ENCODE data around the gene TRDMT1. TPM values are rescaled to one million over a fixed set of nuclear protein-coding genes. Genes with fewer than 3 reads are reported as not detected.
"Not testable (repeated sequence)": the region's sequence is repeated elsewhere in the genome, so short reads cannot be mapped to it uniquely, and the experiment has no call there.

TRDMT1 gene
- polyA plus RNA-seq, 1 donor = 6.2 TPM

- H3K4me1 ChIP-seq (ENCODE audit: control insufficient read depth, insufficient read depth, low read length) = peaks cover 36% of the 10 kb centered on the region
- 100% methylated on average over 1 of the region's 2 CpGs for WGBS (ENCODE audit: insufficient coverage, low lambda C conversion rate)
Observed at GRCh38 chr10:17122052-17122451, 79.4 kb downstream of the TRDMT1 start.

DNA sequence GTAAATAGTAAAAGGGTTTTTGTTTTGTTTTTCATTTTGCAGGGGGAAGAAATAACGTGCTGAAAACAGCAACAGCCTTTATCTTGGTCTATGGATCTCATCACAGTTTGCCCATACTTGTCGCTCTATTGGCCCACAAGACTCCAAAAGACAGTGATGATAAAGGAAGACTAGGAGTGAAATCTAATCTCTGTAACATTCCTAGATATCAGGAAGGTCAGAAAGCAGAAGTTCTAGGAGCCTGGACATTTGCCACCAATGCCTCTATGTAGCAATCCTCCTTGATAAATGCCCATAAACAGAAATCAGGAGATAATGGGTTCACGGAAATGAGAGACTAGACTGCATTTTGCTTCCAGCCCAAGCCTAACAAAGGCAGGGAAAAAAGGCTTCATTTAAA is 80.8 kb downstream of the TRDMT1 start:
- 8% methylated on average over 2 of the region's 3 CpGs for WGBS (ENCODE audit: insufficient coverage, low lambda C conversion rate)
- Histone ChIP-seq H3K36me3 (ENCODE audit: control insufficient read depth, insufficient read depth, low read length) (peaks cover 8% of the 10 kb centered on the region), H3K4me3 (ENCODE audit: low read length) (no peak overlapping the region), H3K9me3 (ENCODE audit: control insufficient read depth, low read depth, low read length) (no peaks in the 10 kb centered on the region), H3K27me3 (ENCODE audit: control insufficient read depth, insufficient read depth, low read length) (no peaks in the 10 kb centered on the region), H3K27ac (ENCODE audit: low read length) (peak overlapping the region; percentile 34), H3K4me1 (ENCODE audit: control insufficient read depth, insufficient read depth, low read length) (peaks cover 41% of the 10 kb centered on the region)
- DNase-seq = peak in 1 of 2 donors; percentile 57

More at GRCh38 chr10:17122052-17122451, 79.4 kb downstream of the TRDMT1 start:
- no peaks in the 10 kb centered on the region for H3K9me3 ChIP-seq (ENCODE audit: control insufficient read depth, low read depth, low read length)
- no peak overlapping the region for H3K4me3 ChIP-seq (ENCODE audit: low read length)
- no peak for DNase-seq
- no peaks in the 10 kb centered on the region for H3K27me3 ChIP-seq (ENCODE audit: control insufficient read depth, insufficient read depth, low read length)
- peak overlapping the region; percentile 64 for H3K27ac ChIP-seq (ENCODE audit: low read length)
- H3K36me3 ChIP-seq (ENCODE audit: control insufficient read depth, insufficient read depth, low read length) = peaks cover 11% of the 10 kb centered on the region

DNA sequence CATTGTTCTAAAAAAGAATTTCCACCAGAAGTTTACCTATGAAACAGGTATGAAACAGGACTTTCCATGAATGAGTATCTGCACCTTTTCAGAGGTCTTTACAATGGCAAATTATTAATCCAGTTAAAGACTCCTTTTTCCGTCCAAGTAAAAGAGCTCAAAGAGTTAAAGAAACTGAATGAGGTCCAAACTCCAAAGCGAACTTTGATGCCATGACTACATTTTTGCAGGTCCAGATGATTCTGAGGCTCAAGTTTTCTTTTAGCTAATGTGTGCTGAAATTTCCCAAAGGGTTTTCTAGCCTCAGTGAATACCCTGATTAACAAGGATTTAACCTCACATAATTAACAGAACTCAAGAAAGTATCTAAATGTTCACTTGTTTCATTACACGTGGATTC is 81.6 kb downstream of the TRDMT1 start:
- DNase-seq = peak in 1 of 2 donors; percentile 48
- WGBS (ENCODE audit: insufficient coverage, low lambda C conversion rate) = 50% methylated on average over 1 of the region's 3 CpGs
- H3K27me3 ChIP-seq (ENCODE audit: control insufficient read depth, insufficient read depth, low read length) = no peaks in the 10 kb centered on the region
- H3K4me1 ChIP-seq (ENCODE audit: control insufficient read depth, insufficient read depth, low read length) = peaks cover 45% of the 10 kb centered on the region
- peaks cover 3% of the 10 kb centered on the region for H3K36me3 ChIP-seq (ENCODE audit: control insufficient read depth, insufficient read depth, low read length)
- H3K9me3 ChIP-seq (ENCODE audit: control insufficient read depth, low read depth, low read length) = no peaks in the 10 kb centered on the region
- no peak overlapping the region for H3K4me3 ChIP-seq (ENCODE audit: low read length)
- H3K27ac ChIP-seq (ENCODE audit: low read length) = peak overlapping the region; percentile 34

GRCh38 chr10:17116193-17116592 is 85.3 kb downstream of the TRDMT1 start:
- H3K4me1 ChIP-seq (ENCODE audit: control insufficient read depth, insufficient read depth, low read length) = peaks cover 33% of the 10 kb centered on the region
- WGBS (ENCODE audit: insufficient coverage, low lambda C conversion rate) = 83% methylated on average over 1 of the region's 5 CpGs
- H3K4me3 ChIP-seq (ENCODE audit: low read length) = no peak overlapping the region
- H3K36me3 ChIP-seq (ENCODE audit: control insufficient read depth, insufficient read depth, low read length) = peaks cover 12% of the 10 kb centered on the region
- H3K27me3 ChIP-seq (ENCODE audit: control insufficient read depth, insufficient read depth, low read length) = no peaks in the 10 kb centered on the region
- peak overlapping the region; percentile 73 for H3K27ac ChIP-seq (ENCODE audit: low read length)
- DNase-seq = no peak
- H3K9me3 ChIP-seq (ENCODE audit: control insufficient read depth, low read depth, low read length) = no peaks in the 10 kb centered on the region

DNA sequence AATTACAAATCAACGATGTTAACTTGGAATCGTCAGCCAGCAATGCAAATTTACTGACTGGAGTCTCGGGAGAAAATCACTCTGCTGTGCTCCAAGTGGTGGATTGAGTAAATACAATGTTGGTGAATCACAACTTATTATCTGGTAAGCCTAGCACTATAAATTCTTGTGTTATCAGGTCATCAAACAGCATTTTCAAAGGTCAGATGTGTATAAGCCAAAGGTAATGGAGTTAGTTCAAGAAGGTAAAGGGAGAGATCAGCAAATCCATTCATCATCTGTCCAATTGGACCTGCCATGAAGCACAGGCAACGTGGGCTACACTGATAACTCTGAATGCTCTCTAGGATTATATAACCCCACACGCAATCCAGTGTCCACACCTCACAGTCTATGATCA is 85.8 kb downstream of the TRDMT1 start:
- Histone ChIP-seq H3K9me3 (ENCODE audit: control insufficient read depth, low read depth, low read length) (no peaks in the 10 kb centered on the region), H3K27me3 (ENCODE audit: control insufficient read depth, insufficient read depth, low read length) (no peaks in the 10 kb centered on the region), H3K27ac (ENCODE audit: low read length) (peak overlapping the region; percentile 73), H3K36me3 (ENCODE audit: control insufficient read depth, insufficient read depth, low read length) (peaks cover 13% of the 10 kb centered on the region), H3K4me1 (ENCODE audit: control insufficient read depth, insufficient read depth, low read length) (peaks cover 33% of the 10 kb centered on the region), H3K4me3 (ENCODE audit: low read length) (no peak overlapping the region)
- peak in 1 of 2 donors; percentile 67 for DNase-seq
- WGBS (ENCODE audit: insufficient coverage, low lambda C conversion rate) = no CpG with 5 or more reads among the region's 5 CpGs

- Histone ChIP-seq H3K4me3 (ENCODE audit: low read length) (peak overlapping the region; percentile 21), H3K4me1 (ENCODE audit: control insufficient read depth, insufficient read depth, low read length) (peaks cover 33% of the 10 kb centered on the region), H3K36me3 (ENCODE audit: control insufficient read depth, insufficient read depth, low read length) (peaks cover 15% of the 10 kb centered on the region), H3K27ac (ENCODE audit: low read length) (peak overlapping the region; percentile 73)
- no CpG with 5 or more reads among the region's 13 CpGs for WGBS (ENCODE audit: insufficient coverage, low lambda C conversion rate)
- not testable (repeated sequence) for H3K9me3 ChIP-seq (ENCODE audit: control insufficient read depth, low read depth, low read length); H3K27me3 ChIP-seq (ENCODE audit: control insufficient read depth, insufficient read depth, low read length)
- peak in 1 of 2 donors; percentile 56 for DNase-seq
Observed at GRCh38 chr10:17114878-17115444, 86.5 kb downstream of the TRDMT1 start.

DNA sequence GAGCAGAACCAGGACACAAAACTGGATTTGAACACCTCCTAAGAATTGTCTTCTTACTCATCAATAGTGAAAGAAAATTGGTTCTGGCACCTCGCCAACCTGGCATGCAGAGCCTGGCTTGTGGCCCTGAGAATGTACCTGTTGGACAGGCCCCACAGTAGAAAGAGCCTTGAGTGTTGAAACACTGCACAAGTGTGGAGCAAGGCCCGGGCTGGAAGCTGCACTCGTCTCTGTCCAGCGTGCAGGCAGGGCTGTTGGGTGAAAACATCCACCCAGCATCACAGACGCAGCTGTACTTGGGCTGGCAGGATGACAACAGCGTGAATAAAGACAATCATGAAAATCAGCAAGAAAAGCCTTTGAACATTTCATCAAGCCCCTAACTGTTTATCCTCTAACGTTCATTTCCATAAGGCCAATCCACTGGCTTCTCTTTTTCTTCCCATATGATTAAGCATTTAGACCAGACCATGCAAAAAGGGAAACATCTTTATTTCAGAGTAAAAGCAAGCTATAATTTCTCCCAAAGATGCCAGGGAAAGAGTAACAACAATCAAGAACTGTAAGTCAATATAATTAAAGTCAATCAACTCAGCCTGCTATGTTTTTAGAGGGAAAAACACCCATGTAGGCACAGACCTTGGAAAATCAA is 87.5 kb downstream of the TRDMT1 start:
- Histone ChIP-seq H3K27ac (ENCODE audit: low read length) (no peak overlapping the region), H3K4me3 (ENCODE audit: low read length) (no peak overlapping the region), H3K4me1 (ENCODE audit: control insufficient read depth, insufficient read depth, low read length) (peaks cover 26% of the 10 kb centered on the region), H3K9me3 (ENCODE audit: control insufficient read depth, low read depth, low read length) (no peaks in the 10 kb centered on the region), H3K27me3 (ENCODE audit: control insufficient read depth, insufficient read depth, low read length) (no peaks in the 10 kb centered on the region), H3K36me3 (ENCODE audit: control insufficient read depth, insufficient read depth, low read length) (peaks cover 20% of the 10 kb centered on the region)
- WGBS (ENCODE audit: insufficient coverage, low lambda C conversion rate) = 57% methylated on average over 1 of the region's 7 CpGs
- DNase-seq = no peak

- no peak for DNase-seq
- no CpG with 5 or more reads among the region's 4 CpGs for WGBS (ENCODE audit: insufficient coverage, low lambda C conversion rate)
- peaks cover 21% of the 10 kb centered on the region for H3K4me1 ChIP-seq (ENCODE audit: control insufficient read depth, insufficient read depth, low read length)
Observed at GRCh38 chr10:17113346-17113745, 88.1 kb downstream of the TRDMT1 start.

DNA sequence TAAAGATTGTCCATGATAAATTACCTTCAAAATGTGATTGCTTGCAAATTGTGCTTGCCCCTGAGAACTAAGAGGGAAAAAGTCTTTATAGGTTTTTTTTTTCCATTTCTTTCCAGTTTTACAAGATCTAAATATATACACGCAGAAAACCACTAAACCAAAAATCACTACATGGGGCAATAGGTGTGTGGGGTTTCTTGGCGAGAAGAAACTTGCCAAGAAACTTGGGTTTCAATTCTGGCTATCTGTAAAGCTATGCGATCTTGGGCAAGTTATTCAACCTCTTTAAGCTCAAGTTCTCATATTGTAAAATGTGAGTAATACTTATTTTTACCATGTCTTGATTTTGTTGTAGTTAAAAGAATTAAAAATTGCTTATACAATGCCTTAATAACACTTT is 88.9 kb downstream of the TRDMT1 start:
- Histone ChIP-seq H3K36me3 (ENCODE audit: control insufficient read depth, insufficient read depth, low read length) (peaks cover 20% of the 10 kb centered on the region), H3K27ac (ENCODE audit: low read length) (no peak overlapping the region), H3K27me3 (ENCODE audit: control insufficient read depth, insufficient read depth, low read length) (no peaks in the 10 kb centered on the region), H3K4me3 (ENCODE audit: low read length) (no peak overlapping the region), H3K4me1 (ENCODE audit: control insufficient read depth, insufficient read depth, low read length) (peaks cover 14% of the 10 kb centered on the region), H3K9me3 (ENCODE audit: control insufficient read depth, low read depth, low read length) (no peaks in the 10 kb centered on the region)
- no peak for DNase-seq
- 80% methylated on average over 1 of the region's 3 CpGs for WGBS (ENCODE audit: insufficient coverage, low lambda C conversion rate)

More at GRCh38 chr10:17113346-17113745, 88.1 kb downstream of the TRDMT1 start:
- no peak overlapping the region for H3K27ac ChIP-seq (ENCODE audit: low read length)
- H3K9me3 ChIP-seq (ENCODE audit: control insufficient read depth, low read depth, low read length) = no peaks in the 10 kb centered on the region
- no peaks in the 10 kb centered on the region for H3K27me3 ChIP-seq (ENCODE audit: control insufficient read depth, insufficient read depth, low read length)
- no peak overlapping the region for H3K4me3 ChIP-seq (ENCODE audit: low read length)
- peaks cover 20% of the 10 kb centered on the region for H3K36me3 ChIP-seq (ENCODE audit: control insufficient read depth, insufficient read depth, low read length)

DNA sequence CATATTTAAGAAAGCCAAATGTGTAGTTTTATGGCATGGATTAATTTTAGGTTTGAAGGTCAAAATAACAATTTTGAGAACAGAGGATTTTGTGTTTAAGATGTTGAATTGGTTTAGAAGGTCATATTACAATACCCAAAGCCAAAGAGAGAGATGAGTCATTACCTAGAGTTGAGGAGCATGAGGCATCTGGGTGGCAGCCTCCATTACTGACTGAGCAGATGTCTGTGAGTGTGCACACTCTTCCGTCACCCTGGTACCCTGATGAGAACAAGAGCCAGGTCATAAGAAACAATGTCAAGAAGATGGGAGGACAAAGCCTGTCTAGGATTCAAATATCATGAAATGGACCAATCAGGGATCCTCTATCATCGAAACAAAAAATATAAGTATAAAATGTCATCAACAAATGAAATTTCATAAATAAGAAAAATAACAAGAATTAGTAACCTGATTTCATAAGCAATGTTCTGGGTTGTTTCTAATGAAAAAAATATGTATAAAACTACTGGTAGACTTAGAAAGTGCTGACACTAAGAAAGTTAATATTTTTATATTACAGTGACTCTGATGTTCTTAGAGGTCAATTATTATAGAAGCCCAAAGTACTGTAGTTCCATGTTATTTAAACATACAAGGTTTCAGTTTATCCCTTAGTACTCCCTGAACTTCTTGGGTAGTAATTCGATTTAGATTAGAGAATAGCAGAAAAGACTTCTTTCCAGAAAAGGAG is 91.8 kb downstream of the TRDMT1 start:
- Histone ChIP-seq H3K36me3 (ENCODE audit: control insufficient read depth, insufficient read depth, low read length) (peaks cover 23% of the 10 kb centered on the region), H3K27me3 (ENCODE audit: control insufficient read depth, insufficient read depth, low read length) (no peaks in the 10 kb centered on the region), H3K27ac (ENCODE audit: low read length) (no peak overlapping the region), H3K4me1 (ENCODE audit: control insufficient read depth, insufficient read depth, low read length) (no peaks in the 10 kb centered on the region), H3K9me3 (ENCODE audit: control insufficient read depth, low read depth, low read length) (no peaks in the 10 kb centered on the region), H3K4me3 (ENCODE audit: low read length) (no peak overlapping the region)
- DNase-seq = no peak
- WGBS (ENCODE audit: insufficient coverage, low lambda C conversion rate) = 100% methylated on average over 1 of the region's 3 CpGs
